ENCODE data around the gene MAPKAP1. TPM values are rescaled to one million over a fixed set of nuclear protein-coding genes. Genes with fewer than 3 reads are reported as not detected.
A peak's percentile ranks its signal among the peaks of the same experiment; 100 is the strongest.

The MAPKAP1 gene
- total RNA-seq, 1 donor from 2014 or later: 82.5 TPM

DNA sequence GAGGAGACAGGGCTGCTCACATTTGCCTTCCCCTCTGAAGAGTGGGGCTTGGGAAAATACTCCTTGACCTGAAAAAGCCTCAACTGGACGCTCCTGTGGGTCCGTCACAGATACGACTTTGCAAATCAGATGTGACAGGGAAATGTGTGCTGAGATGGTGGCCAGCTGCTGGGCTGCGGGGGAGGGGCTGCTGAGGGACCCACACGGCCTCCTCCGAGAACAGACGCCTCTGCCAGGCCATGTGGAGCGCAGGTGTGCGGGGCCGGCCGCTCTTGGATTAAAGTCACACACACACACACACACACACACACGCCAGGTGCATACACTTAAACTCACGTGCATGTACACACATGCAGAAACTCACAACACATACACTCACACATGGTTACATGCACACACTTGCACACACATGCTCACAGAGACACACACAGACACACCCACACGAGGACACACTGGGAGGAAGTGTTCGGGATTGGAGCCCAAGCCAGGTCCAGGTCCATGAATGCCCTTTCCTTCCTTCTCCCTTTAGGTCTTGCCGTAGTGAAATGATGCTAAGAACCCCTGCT, 278.0 kb downstream of the MAPKAP1 start:
- no peak for DNase-seq

DNA sequence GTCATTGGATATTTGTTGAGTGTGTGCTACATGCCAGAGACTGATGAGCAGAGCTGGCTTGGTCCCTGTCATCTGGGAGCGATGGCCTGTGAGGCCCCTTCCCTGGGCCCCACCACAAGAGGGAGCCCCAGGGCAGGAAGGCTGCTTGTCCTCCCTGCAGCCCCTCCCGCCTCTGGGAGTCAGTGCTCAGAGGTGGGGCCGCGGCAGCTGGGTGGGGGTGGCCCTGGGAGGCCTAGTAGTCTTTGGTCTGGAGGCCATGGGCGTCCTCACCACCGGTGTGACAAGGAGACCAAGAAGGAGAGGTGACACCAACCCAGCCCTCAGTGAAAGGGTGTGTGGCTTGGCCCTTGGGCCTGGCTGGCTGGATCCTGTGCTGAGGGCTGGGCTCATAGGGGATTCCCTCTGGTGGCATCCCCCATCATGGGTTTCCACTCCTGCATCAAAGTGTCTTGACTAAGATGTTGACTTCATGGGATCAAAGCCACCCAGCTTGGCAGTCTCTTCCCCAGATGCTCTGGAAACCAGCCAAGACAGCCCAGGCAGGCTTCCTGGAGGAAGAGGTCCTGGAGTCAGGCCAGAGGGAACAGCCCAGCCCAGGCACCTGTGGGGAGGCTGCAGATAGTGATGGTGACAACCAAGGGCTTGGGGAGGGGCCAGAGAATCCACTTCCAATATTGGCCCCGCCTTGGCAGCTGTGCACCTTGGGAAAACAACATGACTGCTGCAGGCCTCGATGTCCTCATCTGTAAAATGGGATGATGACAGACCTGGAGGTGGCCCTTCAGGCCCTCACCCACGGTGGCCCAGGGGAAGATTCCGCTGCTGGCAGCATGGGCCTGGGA, 278.7 kb downstream of the MAPKAP1 start:
- peak; percentile 37 for DNase-seq

- no peak for DNase-seq
Observed at GRCh38 chr9:125427556-125427955, 279.5 kb downstream of the MAPKAP1 start.

DNA sequence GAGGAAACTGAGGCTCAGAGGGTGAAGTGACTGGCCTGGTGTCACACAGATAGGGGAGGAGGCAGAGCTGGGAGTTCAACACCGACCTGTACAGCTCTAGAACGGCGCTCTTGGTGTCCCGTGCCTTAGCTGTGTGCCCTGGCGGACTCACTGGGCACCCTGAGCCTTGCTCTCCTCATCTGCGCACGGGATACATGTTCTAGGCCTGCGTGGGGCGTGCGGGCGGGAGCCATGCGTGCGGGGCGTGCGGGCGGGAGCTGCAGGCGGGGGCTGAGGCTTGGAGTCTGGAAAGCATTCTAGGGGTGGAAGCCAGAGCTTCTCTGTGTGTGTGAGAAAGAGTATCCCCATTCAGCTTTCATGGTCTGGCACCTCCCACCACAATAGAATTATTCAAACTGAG, 280.1 kb downstream of the MAPKAP1 start:
- DNase-seq: no peak

DNA sequence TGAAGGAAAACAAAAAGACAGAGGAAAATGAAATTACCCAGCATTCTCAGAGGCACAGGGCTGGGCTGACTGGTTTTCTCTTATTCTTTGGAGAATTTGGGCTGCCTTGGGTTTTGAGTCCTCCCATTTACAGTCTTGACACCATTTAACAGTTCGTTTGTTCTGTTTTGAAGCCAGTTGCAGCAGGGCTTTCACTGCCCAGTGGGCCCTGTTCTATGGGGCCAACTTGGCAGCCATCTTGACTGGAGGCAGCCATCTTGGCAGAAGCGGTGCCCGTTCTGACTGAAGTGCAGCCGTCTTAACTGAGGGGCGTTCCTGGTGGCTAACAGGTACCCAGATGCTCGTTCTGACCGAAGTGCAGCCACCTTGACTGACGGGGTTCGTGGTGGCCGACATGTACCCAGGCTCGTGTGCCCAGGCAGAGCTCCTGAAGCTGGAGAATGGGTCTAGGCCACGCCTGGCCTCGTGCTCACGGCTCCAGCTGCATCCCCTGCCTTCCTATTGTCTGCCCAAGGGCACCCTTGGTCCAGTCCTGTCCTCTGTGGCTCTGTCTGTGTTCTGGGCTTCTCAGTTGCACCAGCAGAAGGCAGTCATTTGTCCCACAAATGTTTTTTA, 281.0 kb downstream of the MAPKAP1 start:
- no peak for DNase-seq

- no peak for DNase-seq
Observed at GRCh38 chr9:125425170-125425897, 281.7 kb downstream of the MAPKAP1 start.

GRCh38 chr9:125423964-125424363, 283.0 kb downstream of the MAPKAP1 start:
- DNase-seq: no peak

DNA sequence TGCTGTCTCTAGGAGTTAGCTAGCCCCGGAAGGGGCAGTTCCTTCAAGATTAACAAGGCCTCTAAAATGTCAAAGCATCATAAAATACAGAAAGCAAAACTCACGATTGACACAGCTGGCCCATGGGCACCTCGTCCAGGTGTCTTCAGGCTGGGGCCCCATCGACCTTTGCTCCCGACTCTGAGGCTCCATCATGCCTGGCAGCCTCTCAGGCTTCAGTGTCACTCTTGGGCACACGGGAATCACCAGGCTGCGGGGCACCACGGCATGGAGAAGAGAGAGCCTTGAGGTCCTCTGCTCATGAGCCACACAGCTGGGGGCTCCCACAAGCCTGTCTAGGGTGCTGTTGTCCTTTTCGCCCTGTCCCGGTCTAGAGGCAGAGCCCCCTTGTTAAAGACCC, 284.2 kb downstream of the MAPKAP1 start:
- DNase-seq: no peak

GRCh38 chr9:125421591-125422181, 285.3 kb downstream of the MAPKAP1 start:
- no peak for DNase-seq

GRCh38 chr9:125421166-125421565, 285.8 kb downstream of the MAPKAP1 start:
- DNase-seq: no peak

DNA sequence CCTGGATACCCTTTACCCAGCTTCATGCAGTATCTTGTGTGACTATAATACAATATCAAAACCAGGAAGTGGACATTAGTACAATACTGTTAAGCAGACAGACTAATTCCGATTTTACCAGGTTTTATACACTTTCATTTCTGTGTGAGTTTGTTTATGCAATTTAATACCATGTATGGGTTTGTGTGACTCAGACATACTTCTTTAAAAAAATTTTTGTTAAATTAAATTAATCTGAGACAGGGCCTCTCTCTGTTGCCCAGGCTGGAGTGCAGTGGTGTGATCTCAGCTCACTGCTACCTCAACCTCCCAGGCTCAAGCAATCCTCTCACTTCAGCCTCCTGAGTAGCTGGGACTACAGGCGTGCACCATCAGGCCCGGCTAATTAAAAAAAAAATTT, 288.6 kb downstream of the MAPKAP1 start:
- DNase-seq: no peak

DNA sequence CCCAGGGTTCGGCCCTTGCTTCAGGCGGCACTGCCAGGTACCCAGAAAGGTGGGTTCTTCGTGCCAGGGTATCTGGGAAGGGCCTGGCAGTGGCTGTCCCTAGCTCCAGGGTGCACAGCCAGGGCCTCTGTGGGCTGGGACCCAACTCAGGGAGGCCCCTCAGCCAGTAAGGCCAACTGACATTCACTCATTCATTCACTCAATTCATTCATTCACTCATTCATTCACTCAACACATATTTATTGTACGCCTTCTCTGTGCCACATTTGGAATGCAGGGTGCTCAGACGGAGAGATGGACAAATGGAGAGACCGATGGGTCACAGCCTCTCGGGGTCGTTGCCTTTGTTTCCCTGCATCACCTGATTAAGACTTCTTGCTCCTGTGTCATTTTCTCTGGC, 290.5 kb downstream of the MAPKAP1 start:
- no peak for DNase-seq

DNA sequence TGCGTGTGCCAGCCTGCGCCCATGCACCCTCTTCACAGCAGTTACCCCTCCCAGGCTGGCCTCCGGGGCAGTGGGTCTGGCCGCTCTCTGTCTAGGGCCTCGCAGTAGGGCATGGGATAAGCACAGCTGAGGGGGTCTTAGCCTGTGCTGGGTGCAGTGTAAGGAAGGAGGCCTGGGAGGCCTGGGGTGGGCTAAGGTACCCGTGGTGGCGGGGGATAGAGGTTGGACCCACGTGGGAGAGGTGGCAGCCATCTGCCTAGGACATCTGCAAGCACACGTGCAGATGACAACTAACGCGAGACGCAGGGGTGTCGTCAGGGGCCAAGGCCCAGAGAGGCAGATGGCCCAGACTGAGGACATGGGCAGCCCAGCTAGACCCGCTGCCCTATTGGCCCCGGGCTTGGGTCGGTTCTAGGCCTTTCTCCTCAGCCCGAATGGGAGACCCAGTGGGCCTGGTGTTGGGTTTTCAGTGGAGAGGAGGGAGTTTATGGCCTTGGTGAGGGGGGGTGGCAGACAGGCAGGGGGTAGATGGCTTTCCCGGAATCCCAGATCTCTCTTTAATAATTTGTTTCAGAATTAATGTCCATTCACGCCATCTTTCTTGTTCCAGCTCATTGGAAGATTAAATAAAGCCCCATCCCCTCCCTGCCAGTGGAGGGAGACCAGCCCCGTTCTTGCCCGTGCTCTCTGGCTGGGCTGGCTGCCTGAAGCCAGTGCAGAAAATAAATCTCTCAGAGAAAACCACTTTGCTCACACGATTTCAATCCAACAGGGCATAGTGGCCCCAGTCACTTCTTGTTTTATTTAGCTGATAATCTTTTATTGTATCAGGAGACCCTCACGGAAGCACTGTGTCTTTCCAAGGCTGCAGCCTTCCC, 291.2 kb downstream of the MAPKAP1 start:
- DNase-seq: no peak

DNA sequence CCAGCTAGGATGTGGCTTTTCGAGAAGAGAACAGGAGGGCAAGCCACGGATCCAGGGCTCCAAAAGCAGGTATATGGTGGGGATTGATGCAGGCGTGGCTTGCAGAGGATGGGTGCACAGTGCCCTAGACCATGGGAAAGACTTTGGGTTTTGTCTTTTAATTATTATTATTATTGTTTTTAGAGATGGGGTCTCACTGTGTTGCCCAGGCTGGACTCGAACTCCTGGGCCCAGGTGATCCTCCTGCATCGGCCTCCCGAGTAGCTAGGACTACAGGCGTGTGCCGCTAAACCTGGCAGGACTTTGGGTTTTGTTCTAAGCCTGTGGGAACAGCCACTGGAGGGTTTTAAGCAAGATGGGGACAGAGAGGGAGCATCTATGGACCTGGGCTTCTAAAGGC, 293.4 kb downstream of the MAPKAP1 start:
- DNase-seq: no peak

DNA sequence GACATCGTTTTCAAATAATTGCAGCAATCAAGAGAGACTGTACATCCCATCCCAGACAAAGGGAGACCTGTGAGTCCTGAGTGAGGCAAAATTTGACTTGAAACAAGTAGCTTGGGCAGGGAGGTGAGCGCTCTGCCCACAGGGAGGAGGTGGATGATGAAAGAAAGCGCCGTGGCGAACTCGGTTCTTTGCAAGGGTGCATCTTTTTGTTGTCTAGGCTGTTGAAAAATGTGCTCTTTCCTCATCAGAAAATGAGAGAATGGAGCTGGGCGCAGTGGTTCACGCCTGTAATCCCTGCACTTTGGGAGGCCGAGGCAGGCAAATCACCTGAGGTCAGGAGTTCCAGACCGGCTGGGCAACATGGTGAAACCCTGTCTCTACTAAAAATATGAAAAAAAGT, 294.8 kb downstream of the MAPKAP1 start:
- DNase-seq: no peak

DNA sequence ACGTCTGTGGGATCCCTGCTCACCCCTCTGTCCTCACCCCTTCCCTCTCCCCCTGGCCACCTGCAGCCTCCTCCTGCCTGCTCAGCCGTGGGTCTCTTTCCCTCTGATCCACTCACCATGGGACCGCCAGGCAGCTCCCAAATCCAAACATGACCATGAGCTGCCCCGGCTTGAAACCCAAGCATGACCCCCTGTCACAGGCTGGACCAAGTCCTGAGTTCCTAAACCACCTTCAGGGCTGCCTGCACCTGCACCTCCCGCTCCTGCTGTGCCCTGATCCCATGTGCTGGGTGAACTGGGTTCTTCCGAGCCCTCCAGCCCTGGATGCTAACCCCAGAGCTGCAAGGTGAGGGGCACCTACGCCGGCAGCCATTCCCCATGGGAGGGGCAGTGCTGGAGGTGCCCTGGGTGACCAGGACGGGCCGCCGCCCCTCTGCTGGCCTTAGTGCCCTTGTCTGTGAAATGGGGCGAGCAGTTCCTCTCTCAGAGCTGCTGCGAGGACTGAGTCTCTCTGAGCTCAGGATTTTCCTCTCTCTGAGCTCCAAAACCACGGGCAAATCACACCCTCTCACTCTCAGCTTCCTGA, 295.7 kb downstream of the MAPKAP1 start:
- no peak for DNase-seq

DNA sequence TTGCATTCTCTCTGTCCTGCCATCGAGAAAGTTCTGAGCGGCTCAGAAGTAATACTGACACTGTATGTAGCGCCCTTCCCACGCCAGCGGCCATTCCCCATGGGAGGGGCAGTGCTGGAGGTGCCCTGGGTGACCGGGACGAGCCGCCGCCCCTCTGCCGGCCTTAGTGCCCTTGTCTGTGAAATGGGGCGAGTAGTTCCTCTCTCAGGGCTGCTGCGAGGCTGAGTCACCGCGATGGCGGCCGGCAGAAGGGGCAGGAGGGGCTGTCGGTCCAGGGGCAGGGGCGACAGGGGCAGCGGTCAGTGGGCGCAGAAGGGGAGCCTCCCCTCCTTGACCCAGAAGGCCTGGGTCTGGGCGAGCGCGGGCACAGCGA, 296.5 kb downstream of the MAPKAP1 start:
- no peak for DNase-seq

DNA sequence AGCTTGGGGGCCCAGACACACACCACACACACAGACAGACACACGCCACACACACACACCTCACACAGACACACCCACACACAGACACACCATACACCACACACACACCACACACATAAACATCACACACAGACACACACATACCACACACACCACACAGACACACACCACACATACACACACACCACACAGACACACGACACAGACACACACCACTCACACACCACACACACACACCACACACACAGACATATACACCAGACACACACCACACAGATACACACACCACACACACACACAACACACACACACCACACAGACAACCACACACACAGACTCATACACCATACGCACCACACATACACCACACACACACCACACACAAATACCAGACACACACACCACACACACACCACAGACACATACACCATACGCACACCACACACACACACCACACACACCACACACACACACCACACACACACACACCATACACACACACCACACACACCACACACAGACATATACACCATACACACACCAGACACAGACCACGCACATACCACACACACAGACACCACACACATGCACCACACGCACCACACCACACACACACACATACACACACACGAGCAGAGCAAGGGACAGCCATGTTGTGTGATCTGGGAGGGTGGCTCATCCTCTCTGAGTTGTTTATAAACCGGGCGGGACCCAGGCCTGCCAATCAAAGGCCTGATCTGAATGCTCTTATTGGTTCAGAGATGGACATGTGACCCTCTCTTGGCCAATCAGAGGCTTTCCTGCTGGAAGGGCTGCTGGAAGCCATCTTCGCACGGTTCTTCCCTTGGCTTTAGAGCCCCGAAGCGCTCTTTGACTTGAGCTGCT, 297.1 kb downstream of the MAPKAP1 start:
- DNase-seq: peak; percentile 70

GRCh38 chr9:125409217-125409636, 297.8 kb downstream of the MAPKAP1 start:
- DNase-seq: no peak
